NCI-H69 (cell line): ENCODE data around the gene SLC9A5.

Experiments
- DNase-seq: peaks from one replicate; lab custom pipeline; 2025; lab: John Stamatoyannopoulos, UW

SLC9A5 gene

GRCh38 chr16:67240506-67240905, 8.3 kb upstream of the SLC9A5 start:
- no peak for DNase-seq

GRCh38 chr16:67241008-67241900, 7.5 kb upstream of the SLC9A5 start:
- DNase-seq, result no peak

- no peak for DNase-seq
Observed at GRCh38 chr16:67242138-67242730, 6.5 kb upstream of the SLC9A5 start.

- no peak for DNase-seq
Observed at GRCh38 chr16:67243481-67243880, 5.3 kb upstream of the SLC9A5 start.

- DNase-seq, result peak; percentile 22
Observed at GRCh38 chr16:67244387-67245185, 4.2 kb upstream of the SLC9A5 start.

GRCh38 chr16:67245186-67245585, 3.6 kb upstream of the SLC9A5 start:
- no peak for DNase-seq

- DNase-seq, result no peak
Observed at GRCh38 chr16:67245674-67246080, 3.1 kb upstream of the SLC9A5 start.

GRCh38 chr16:67246081-67246755, 2.6 kb upstream of the SLC9A5 start:
- peak; percentile 80 for DNase-seq

GRCh38 chr16:67246756-67247191, 2.0 kb upstream of the SLC9A5 start:
- DNase-seq, result peak; percentile 85

GRCh38 chr16:67247192-67248072, 1.3 kb upstream of the SLC9A5 start, which contains the start of gene FHOD1:
FHOD1 (minus strand) TSS chr16:67247481; CDS start chr16:67247410, 71 bp downstream.
- peak; percentile 94 for DNase-seq

- DNase-seq, result no peak
Observed at GRCh38 chr16:67248073-67248400, 742 bp upstream of the SLC9A5 start.

GRCh38 chr16:67249178-67250044, 632 bp downstream of the SLC9A5 start:
- peak; percentile 10 for DNase-seq

- DNase-seq, result no peak
Observed at GRCh38 chr16:67250045-67250327, 1.2 kb downstream of the SLC9A5 start.

GRCh38 chr16:67252609-67253497, 4.1 kb downstream of the SLC9A5 start:
- DNase-seq, result no peak

GRCh38 chr16:67254801-67255552, 6.2 kb downstream of the SLC9A5 start:
- DNase-seq, result no peak

- no peak for DNase-seq
Observed at GRCh38 chr16:67255553-67256221, 6.9 kb downstream of the SLC9A5 start.

GRCh38 chr16:67256701-67257230, 8.0 kb downstream of the SLC9A5 start:
- no peak for DNase-seq
